OCI-LY1 (cell line): ENCODE data around the gene FAM20C.

Experiments
- H2AFZ ChIP-seq: fragments of 200-600 bp; sonication (generic), shearing (Covaris generic); 2 replicates; pipeline ENCODE4 v1.6.0; 2014; ENCODE audit warnings: antibody characterized with exemption, mild to moderate bottlenecking, low read length
- H3F3A ChIP-seq: fragments of 200-600 bp; sonication (generic), shearing (Covaris generic); 2 replicates; pipeline ENCODE4 v1.6.0; 2014; ENCODE audit warnings: mild to moderate bottlenecking, antibody characterized with exemption, low read length, moderate library complexity; ENCODE audit not compliant: insufficient read depth
- H3K27ac ChIP-seq: fragments of 200-600 bp; sonication (generic); 2 replicates; pipeline ENCODE4 v1.5.1; 2014; ENCODE audit warnings: low read length, mixed run types, mild to moderate bottlenecking, low read depth; ENCODE audit not compliant: poor library complexity, severe bottlenecking
- H3K27me3 ChIP-seq: fragments of 200-600 bp; sonication (generic); 2 replicates; pipeline ENCODE4 v1.6.0; 2014; ENCODE audit warnings: antibody characterized with exemption, mild to moderate bottlenecking, low read length, moderate library complexity; ENCODE audit not compliant: insufficient read depth
- H3K36me3 ChIP-seq: fragments of 200-600 bp; sonication (generic); 2 replicates; pipeline ENCODE4 v1.6.1; 2014; ENCODE audit warnings: mild to moderate bottlenecking, antibody characterized with exemption, low read length, moderate library complexity, mixed read lengths; ENCODE audit not compliant: insufficient read depth
- H3K4me1 ChIP-seq: fragments of 200-600 bp; sonication (generic); 2 replicates; pipeline ENCODE4 v1.5.1; 2014; ENCODE audit warnings: mild to moderate bottlenecking, low read length, moderate library complexity; ENCODE audit not compliant: insufficient read depth, severe bottlenecking
- H3K4me2 ChIP-seq: fragments of 200-600 bp; sonication (generic), shearing (Covaris generic); 2 replicates; pipeline ENCODE4 v1.6.1; 2014; ENCODE audit warnings: low read length
- H3K4me3 ChIP-seq: fragments of 200-600 bp; sonication (generic); 2 replicates; pipeline ENCODE4 v1.5.1; 2014; ENCODE audit warnings: low read length, low read depth, mild to moderate bottlenecking, mixed read lengths; ENCODE audit not compliant: poor library complexity, severe bottlenecking
- H3K79me2 ChIP-seq: fragments of 200-600 bp; shearing (Covaris generic); 2 replicates; pipeline ENCODE4 v1.6.1; 2016; ENCODE audit warnings: mixed run types, low read length, mixed read lengths; ENCODE audit not compliant: insufficient read depth
- H3K9ac ChIP-seq: fragments of 200-600 bp; sonication (generic), shearing (Covaris generic); 2 replicates; pipeline ENCODE4 v1.6.1; 2014; ENCODE audit warnings: mild to moderate bottlenecking, low read length, mixed read lengths
- H3K9me2 ChIP-seq: fragments of 200-600 bp; sonication (generic), shearing (Covaris generic); 2 replicates; pipeline ENCODE4 v1.6.1; 2014; ENCODE audit warnings: low read depth, mild to moderate bottlenecking, low read length, mixed read lengths
- H3K9me3 ChIP-seq: fragments of 200-600 bp; shearing (Covaris generic); 2 replicates; pipeline ENCODE4 v1.6.1; 2014; ENCODE audit warnings: low read length, mixed read lengths
- H4K20me1 ChIP-seq: fragments of 200-600 bp; sonication (generic), shearing (Covaris generic); 2 replicates; pipeline ENCODE4 v1.6.0; 2016; ENCODE audit warnings: mild to moderate bottlenecking, low read length; ENCODE audit not compliant: insufficient read depth
- EZH2 ChIP-seq: fragments of 200-600 bp; sonication (generic), shearing (Covaris generic); IDR thresholded peaks from 2 replicates; pipeline ENCODE4 v1.8.0; 2017; ENCODE audit warnings: borderline replicate concordance, mixed run types, mild to moderate bottlenecking, antibody characterized with exemption, low read length, moderate library complexity, mixed read lengths
- TF ChIP-seq, protein P1 (sequence below): fragments of 200-600 bp; sonication (generic), shearing (Covaris generic); IDR thresholded peaks from 2 replicates; pipeline ENCODE4 v1.5.1; 2017; ENCODE audit warnings: mild to moderate bottlenecking, antibody characterized with exemption, low read length, moderate library complexity, mixed read lengths

Gene FAM20C

DNA sequence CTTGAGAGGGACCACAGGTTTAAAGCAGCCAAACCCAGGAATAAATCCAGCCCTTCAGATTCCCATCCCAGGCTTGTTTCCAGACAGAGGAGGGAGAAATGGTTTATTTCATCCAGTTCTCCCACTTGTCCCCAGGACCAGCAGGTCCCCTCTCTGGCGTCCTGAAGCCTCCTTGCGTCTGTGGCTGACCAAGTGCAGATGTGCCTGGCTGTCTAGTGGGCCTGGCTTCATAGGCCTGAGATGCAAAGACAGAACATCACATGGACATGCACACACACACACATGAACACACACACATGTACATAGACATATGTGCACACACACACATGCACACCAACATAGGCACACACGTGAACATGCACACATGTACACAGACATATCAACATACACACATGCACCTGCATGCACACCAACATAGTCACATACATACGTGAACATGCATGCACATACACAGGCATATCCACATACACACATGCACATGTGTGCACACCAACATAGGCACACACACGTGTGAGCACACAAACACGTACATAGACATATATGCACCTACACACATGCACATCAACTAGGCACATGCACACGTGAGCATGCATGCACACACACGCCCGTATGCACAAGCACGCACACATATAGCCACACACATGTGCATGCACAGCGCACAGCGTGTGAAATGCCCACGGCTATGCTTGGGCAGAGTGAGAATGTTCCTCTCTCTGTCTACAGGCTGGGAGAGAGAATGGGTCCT lies 108.3 kb downstream of the FAM20C start:
- no peaks in the 10 kb centered on the region for H3K79me2 ChIP-seq
- no peaks in the 10 kb centered on the region for H3F3A ChIP-seq
- TF ChIP-seq, protein P1, sequence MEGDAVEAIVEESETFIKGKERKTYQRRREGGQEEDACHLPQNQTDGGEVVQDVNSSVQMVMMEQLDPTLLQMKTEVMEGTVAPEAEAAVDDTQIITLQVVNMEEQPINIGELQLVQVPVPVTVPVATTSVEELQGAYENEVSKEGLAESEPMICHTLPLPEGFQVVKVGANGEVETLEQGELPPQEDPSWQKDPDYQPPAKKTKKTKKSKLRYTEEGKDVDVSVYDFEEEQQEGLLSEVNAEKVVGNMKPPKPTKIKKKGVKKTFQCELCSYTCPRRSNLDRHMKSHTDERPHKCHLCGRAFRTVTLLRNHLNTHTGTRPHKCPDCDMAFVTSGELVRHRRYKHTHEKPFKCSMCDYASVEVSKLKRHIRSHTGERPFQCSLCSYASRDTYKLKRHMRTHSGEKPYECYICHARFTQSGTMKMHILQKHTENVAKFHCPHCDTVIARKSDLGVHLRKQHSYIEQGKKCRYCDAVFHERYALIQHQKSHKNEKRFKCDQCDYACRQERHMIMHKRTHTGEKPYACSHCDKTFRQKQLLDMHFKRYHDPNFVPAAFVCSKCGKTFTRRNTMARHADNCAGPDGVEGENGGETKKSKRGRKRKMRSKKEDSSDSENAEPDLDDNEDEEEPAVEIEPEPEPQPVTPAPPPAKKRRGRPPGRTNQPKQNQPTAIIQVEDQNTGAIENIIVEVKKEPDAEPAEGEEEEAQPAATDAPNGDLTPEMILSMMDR: no peak
- TF ChIP-seq EZH2: no peak
- H3K9ac ChIP-seq: no peak overlapping the region
- no peaks in the 10 kb centered on the region for H3K9me2 ChIP-seq
- H2AFZ ChIP-seq: no peak overlapping the region
- H3K36me3 ChIP-seq: no peaks in the 10 kb centered on the region
- no peaks in the 10 kb centered on the region for H4K20me1 ChIP-seq
- no peak overlapping the region for H3K27ac ChIP-seq
- no peak overlapping the region for H3K4me2 ChIP-seq
- H3K9me3 ChIP-seq: no peaks in the 10 kb centered on the region
- H3K27me3 ChIP-seq: no peaks in the 10 kb centered on the region
- no peak overlapping the region for H3K4me3 ChIP-seq
- no peaks in the 10 kb centered on the region for H3K4me1 ChIP-seq

DNA sequence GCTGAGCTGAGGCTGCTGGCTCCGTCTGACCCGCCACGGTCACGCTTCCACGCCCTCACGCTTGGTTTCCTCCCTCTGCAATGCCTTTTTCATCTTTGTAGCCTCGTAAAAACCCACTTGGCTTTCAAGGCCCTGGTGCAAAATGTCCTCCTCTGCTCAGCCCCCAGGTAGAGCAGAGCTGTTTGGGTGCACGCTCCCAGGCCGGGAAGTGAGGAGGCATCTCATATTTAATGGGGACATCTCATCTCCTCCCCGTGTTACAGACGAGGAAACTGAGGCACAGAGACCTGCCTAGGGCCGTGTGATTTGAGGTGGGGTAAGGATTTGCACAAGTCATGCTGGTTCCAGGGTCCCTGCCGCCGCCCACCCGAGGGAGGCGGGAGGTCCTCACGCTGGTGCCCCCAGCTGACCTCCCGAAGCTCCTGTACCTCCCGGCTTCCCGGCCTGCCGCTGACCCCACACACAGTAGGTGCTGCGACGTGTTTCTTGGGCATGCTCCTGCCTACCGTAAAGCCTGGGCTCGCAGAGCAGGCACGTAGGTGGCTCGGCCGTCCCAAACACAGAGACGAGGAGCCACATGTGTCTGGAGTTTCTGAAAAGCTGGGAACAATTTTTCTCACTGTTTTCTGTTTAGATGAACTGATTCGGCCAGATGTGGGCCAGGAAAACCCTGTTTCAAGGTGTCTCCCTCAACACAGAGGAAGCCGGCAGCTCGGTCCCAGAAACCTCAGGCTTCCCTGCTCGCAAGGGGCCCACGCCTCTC lies 109.1 kb downstream of the FAM20C start:
- no peaks in the 10 kb centered on the region for H3K9me2 ChIP-seq
- no peaks in the 10 kb centered on the region for H3K36me3 ChIP-seq
- no peaks in the 10 kb centered on the region for H3K4me1 ChIP-seq
- TF ChIP-seq EZH2: no peak
- TF ChIP-seq, protein P1: no peak
- no peak overlapping the region for H3K4me3 ChIP-seq
- H3K9me3 ChIP-seq: no peaks in the 10 kb centered on the region
- H3K27me3 ChIP-seq: no peaks in the 10 kb centered on the region
- H3K9ac ChIP-seq: no peak overlapping the region
- H3K4me2 ChIP-seq: no peak overlapping the region
- no peak overlapping the region for H2AFZ ChIP-seq
- H3F3A ChIP-seq: no peaks in the 10 kb centered on the region
- no peak overlapping the region for H3K27ac ChIP-seq
- H3K79me2 ChIP-seq: no peaks in the 10 kb centered on the region
- no peaks in the 10 kb centered on the region for H4K20me1 ChIP-seq

DNA sequence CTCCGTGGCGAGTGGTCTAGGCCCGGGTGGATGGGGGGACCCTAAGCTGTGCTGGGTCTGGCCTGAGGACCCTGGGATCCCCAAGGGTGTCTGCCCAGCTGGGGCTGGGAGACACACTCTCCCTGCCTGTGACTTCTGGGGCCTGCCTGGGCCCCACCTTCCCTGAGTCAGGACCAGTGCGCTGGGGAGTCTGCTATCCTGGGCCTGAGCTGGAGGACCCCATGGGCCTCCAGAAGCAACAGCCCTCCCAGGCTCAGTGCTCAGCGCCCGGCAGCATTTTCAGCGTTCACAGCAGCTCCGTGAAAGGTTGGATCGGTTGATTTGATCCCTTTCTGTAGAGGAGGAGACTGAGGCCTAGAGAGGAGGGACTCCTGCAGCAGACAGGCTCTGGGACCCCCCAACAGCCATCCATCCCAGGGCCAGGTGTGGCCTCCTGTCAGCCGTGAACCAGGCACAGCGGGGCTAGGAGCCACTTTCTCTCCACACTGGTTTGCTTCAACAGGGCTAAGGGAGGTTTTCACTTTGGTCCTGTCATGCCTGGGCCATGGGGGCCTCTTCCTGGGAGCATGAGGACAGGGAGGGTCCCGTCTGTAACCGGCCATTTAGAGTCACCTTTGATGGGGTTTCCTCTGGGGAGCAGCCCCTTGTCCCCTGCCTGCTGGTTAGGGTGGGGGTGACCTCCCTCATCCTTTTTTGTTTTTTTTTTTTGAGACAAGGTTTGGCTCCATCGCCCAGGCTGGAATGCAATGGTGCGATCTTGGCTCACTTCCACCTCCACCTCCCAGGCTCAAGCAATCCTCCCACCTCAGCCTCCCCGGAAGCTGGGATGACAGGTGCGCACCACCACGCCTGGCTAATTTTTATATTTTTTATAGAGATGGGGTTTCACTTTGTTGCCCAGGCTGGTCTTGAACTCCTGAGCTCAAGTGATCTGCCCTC lies 110.0 kb downstream of the FAM20C start:
- H3F3A ChIP-seq: no peaks in the 10 kb centered on the region
- no peaks in the 10 kb centered on the region for H4K20me1 ChIP-seq
- no peaks in the 10 kb centered on the region for H3K27me3 ChIP-seq
- H3K9me2 ChIP-seq: no peaks in the 10 kb centered on the region
- H3K4me1 ChIP-seq: no peaks in the 10 kb centered on the region
- no peaks in the 10 kb centered on the region for H3K36me3 ChIP-seq
- no peak for TF ChIP-seq EZH2
- TF ChIP-seq, protein P1: no peak
- no peak overlapping the region for H3K27ac ChIP-seq
- H3K4me2 ChIP-seq: no peak overlapping the region
- H3K9me3 ChIP-seq: no peaks in the 10 kb centered on the region
- H2AFZ ChIP-seq: no peak overlapping the region
- no peak overlapping the region for H3K4me3 ChIP-seq
- no peak overlapping the region for H3K9ac ChIP-seq
- H3K79me2 ChIP-seq: no peaks in the 10 kb centered on the region
